22Rv1 (cell line): ENCODE results near the gene OGA.

Experiments
- ZFX ChIP-seq: fragments of 450-650 bp; IDR thresholded peaks from 2 replicates; pipeline ENCODE4 v1.6.1; 2017; ENCODE audit warnings: antibody characterized with exemption, borderline replicate concordance
- TF ChIP-seq, protein P1 (sequence below): fragments of 450-650 bp; IDR thresholded peaks from 2 replicates; pipeline ENCODE4 v1.5.1; 2017; ENCODE audit warnings: mild to moderate bottlenecking

DNA sequence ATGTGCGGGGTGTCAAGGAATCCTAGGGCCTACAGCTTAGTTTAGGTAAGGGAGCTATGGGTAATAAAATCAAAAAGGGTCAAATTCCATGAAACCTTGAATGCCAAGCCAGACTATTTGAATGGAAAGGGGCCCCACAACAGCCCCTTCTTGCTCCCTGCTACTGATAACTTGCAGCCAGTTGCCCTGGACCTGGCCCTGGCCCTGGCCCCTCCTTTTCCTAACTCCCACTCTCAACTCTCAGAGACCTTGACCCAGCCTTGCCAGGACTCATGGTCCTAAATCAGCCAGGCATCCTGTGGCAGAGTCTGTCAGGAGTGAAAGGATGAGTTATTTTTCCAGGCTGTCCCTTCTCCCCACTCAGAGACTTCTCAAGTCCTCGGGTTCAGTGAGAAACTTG is 19.5 kb upstream of the OGA start:
- TF ChIP-seq, protein P1, sequence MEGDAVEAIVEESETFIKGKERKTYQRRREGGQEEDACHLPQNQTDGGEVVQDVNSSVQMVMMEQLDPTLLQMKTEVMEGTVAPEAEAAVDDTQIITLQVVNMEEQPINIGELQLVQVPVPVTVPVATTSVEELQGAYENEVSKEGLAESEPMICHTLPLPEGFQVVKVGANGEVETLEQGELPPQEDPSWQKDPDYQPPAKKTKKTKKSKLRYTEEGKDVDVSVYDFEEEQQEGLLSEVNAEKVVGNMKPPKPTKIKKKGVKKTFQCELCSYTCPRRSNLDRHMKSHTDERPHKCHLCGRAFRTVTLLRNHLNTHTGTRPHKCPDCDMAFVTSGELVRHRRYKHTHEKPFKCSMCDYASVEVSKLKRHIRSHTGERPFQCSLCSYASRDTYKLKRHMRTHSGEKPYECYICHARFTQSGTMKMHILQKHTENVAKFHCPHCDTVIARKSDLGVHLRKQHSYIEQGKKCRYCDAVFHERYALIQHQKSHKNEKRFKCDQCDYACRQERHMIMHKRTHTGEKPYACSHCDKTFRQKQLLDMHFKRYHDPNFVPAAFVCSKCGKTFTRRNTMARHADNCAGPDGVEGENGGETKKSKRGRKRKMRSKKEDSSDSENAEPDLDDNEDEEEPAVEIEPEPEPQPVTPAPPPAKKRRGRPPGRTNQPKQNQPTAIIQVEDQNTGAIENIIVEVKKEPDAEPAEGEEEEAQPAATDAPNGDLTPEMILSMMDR: no peak
- TF ChIP-seq ZFX: no peak
